GM21786 (cell line): ENCODE results near the gene RIF1.

Experiments used
- ATAC-seq: cut with Tn5 transposase; IDR thresholded peaks from one replicate; pipeline ENCODE4 v1.9.1; 2021; ENCODE audit not compliant: unreplicated experiment

RIF1 gene

GRCh38 chr2:151498178-151498577 is 88.5 kb downstream of the RIF1 start:
- no peak for ATAC-seq

GRCh38 chr2:151506170-151506569 is 96.5 kb downstream of the RIF1 start:
- no peak for ATAC-seq

GRCh38 chr2:151508519-151508918 is 98.8 kb downstream of the RIF1 start:
- ATAC-seq: no peak

GRCh38 chr2:151518802-151519201 is 109.1 kb downstream of the RIF1 start:
- ATAC-seq: no peak

GRCh38 chr2:151520976-151521375 is 111.3 kb downstream of the RIF1 start:
- ATAC-seq: no peak

- no peak for ATAC-seq
Measured at GRCh38 chr2:151522556-151522955, 112.9 kb downstream of the RIF1 start.

- ATAC-seq: no peak
Measured at GRCh38 chr2:151523850-151524249, 114.1 kb downstream of the RIF1 start.

GRCh38 chr2:151525821-151526373 is 116.2 kb downstream of the RIF1 start:
- ATAC-seq: no peak

GRCh38 chr2:151526572-151527090 is 116.9 kb downstream of the RIF1 start:
- ATAC-seq: no peak
